ENCODE data around the gene SRP19. TPM values are rescaled to one million over a fixed set of nuclear protein-coding genes. Genes with fewer than 3 reads are reported as not detected.
"Not testable (repeated sequence)": the region's sequence is repeated elsewhere in the genome, so short reads cannot be mapped to it uniquely, and the experiment has no call there.

SRP19 gene
- total RNA-seq: 27.7 and 32.3 TPM in 2 replicates

DNA sequence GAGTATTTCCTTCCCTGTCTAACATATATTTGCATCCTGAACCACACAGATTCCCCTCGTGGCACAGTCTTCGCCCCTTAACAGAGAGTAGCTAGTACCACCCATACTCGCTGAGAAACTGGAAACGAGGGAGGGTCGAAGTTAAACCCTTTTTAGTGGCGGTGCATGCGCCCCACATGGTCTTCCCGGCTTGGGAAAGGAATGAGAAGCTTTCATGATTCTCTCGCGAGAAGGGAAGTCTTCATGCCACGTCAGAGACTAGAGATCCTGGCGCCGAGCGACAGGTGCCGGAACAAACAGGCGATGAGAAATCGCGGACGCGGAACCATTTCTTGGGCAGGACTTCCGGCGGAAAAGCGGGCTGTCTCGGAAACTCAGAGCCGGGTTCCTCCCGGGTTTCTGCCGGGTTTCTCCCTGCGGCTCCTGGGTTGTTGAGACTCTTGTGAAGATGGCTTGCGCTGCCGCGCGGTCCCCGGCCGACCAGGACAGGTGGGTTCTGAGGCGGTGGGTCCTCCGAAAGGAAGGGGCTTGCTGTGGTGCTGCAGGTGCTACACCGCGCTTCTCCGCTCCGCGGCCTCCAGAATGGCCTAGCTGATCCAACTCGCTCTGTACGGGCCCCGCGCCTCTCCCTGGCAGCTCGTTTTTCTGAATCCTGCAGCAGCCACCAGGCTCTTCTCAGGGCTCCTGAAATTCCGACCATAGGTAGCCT lies at the start of gene SRP19:
Gene SRP19, plus strand, starts transcription at position 359 of the 709 bp plus-strand sequence. Its CDS starts 90 bp downstream, at position 449.
- DNase-seq (ENCODE audit: low read depth in 2 of 2): peak; percentile 97 to 98

DNA sequence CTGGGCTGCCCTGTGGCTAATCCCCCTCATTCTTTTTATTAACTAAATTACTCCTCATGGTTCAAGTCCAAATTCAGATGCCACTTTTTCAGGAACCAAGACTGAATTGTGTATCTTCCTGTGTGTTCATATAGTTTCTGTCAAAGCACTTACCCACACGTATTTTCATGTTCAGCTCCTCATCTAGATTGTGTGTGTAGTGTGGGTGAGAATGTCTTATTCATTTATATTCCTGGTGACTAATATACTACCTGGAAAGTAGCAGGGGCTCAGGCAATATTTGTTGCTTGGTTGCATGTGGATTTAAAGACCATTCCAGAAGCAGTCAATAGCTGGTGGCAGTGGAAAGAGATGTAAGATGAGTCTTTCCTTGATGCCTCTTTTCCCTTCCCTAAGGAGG lies 48.5 kb upstream of the SRP19 start:
- no peak for DNase-seq (ENCODE audit: low read depth in 2 of 2)

DNA sequence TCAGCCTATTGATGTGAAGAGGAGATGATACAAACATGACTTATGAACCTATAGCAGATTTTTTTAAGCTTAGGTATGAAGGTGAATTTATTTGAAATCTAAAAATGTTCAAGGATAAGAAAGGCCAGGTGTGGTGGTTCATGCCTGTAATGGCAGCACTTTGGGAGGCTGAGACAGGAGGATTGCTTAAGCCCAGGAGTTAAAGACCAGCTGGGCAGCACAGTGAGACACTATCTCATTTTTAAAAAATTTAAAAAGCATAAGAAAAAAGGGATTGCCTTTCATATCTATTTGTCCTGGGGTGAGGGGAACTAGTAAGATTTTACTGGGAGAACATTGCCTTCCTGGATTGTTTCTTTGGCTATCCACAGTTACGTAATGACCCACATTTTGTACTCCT lies 40.8 kb upstream of the SRP19 start:
- no peak for DNase-seq (ENCODE audit: low read depth in 2 of 2)

DNA sequence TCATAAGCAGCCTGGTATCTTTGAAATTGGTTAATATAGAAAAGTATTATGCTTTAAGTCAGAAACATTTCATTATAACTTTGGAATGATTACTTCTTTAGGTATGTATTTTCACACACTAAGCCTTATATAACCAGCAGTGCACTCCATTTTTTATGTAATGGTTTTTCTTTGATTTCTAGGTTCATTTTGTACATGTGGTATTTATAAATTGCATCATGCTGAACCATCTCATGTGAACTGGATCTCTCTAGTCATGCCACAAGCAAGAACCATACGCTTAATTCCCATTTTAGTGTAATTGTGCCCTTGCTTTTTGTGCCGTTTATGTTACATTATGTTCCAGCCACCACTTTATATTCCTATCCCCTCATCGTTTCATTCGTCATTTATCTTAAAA lies 38.6 kb upstream of the SRP19 start:
- DNase-seq (ENCODE audit: low read depth in 2 of 2): no peak

DNA sequence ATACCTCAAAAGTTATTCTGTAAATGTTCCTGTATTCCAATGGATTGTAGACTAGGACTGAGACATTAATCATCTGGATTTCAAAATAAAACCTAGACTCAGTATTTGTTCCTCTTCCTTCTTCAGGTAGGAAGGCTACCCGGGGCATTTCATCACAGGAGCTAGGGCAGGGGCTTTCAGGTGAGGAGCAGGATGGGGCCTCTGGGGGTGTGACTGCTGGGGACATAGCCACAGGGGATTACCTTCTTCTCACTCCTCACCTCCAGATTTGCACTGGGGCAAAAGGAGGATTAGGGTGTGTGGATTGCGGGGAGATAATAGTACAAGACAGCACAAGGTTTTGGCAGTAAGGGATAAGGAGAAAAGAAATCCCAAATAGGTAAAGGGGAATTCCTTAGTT lies 37.9 kb upstream of the SRP19 start:
- DNase-seq (ENCODE audit: low read depth in 2 of 2): no peak

DNA sequence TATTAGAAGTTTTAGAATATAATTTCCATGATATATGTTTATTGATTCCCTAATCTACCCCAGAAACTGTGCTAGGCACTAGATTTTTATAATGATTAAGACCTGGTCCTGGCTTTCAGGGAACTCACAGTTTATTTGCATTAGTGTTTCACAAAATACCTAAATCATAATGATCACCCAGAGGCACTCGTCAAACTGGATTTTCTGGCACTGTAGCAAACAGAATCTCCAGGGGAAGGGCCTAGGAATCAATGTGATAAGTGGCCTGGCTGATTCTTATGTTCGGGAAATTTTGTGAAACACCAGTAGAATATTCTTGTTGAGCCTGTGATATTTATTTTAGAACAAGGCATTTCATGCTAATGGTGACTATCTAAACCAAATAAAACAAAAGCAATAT lies 37.4 kb upstream of the SRP19 start:
- DNase-seq (ENCODE audit: low read depth in 2 of 2): no peak

DNA sequence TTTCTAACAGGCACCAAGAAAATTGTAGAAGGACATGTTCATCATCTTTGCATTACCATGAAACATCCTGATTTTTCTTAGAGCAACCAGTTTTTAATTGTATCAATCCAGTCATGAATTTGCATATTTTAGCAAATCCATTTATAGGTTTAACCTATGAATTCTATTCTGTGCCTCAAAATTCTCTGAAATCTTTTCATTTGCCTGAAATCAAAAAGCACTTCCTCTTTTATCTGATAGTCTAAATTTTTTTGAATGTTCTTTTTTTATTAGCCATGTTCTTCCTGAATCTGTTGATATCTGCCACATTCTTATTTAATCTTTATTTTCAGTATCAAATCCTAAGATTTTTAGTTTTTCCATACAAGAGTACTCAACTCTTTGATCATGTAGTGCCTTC lies 36.9 kb upstream of the SRP19 start:
- DNase-seq (ENCODE audit: low read depth in 2 of 2): no peak

DNA sequence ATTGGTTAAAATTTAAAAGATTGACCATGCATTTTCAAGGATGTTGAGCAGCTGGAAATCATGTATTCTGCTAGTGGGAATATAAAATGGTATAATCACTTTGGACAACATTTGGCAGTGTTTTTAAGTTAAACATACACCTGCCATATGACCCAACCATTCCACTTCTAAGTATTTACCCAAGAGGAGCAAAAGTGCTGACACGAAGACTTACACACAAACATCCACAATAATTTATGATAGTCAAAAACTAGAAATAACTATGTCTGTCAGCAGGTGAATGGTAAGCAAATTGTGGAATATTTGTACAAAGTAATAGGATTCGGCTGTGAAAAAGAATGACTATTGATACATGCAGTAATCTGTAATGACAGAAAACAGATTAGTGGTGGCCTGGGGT lies 30.7 kb upstream of the SRP19 start:
- DNase-seq (ENCODE audit: low read depth in 2 of 2): no peak

DNA sequence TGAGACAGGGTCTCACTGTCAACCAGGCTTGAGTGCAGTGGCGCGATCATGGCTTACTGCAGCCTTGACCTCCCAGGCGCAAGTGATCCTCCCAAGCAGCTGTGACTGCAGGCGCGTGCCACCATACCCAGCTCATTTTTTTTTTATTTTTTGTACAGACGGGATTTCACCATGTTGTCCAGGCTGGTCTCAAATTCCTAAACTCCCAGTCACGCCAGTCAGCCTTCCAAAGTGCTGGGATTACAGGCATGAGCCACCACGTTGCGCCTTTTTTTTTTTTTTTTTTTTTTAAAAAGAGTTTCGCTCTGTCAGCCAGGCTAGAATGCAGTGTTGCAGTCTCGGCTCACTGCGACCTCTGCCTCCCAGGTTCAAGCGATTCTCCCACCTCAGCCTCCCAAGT lies 27.1 kb upstream of the SRP19 start:
- DNase-seq (ENCODE audit: low read depth in 2 of 2): no peak

DNA sequence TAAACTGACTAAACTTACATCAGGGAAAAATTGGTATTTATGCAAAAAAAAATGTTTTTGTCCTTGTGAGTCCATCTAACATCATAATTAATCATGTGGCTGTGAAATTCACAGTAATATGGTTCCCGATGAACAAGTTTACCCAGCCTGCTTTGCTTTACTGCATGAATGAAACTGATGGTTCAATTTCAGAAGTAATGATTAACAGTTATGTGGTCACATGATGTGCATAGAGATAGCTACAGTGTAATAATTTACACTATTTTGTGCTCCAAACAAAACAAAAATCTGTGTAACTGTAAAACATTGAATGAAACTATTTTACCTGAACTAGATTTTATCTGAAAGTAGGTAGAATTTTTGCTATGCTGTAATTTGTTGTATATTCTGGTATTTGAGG lies 16.6 kb upstream of the SRP19 start:
- no peak for DNase-seq (ENCODE audit: low read depth in 2 of 2)

DNA sequence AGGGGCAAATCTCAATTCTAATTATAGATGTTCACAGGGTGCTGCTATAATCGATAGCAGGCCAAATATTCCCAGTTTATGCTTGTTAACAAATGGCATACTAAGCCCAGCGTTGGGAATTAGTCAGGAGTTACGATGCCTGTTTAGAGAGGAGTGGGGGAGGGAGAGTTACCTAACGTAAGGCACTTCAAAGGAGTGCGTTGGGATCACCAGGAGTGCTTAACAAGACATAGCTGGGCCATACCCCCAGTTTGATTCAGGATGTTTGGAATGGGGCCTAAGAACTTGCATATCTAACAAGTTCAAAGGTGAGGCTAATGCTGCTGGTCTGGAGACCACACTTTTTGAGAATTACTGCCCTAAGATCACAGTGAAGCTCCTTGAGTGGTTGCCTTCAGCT lies 14.5 kb upstream of the SRP19 start:
- DNase-seq (ENCODE audit: low read depth in 2 of 2): no peak

DNA sequence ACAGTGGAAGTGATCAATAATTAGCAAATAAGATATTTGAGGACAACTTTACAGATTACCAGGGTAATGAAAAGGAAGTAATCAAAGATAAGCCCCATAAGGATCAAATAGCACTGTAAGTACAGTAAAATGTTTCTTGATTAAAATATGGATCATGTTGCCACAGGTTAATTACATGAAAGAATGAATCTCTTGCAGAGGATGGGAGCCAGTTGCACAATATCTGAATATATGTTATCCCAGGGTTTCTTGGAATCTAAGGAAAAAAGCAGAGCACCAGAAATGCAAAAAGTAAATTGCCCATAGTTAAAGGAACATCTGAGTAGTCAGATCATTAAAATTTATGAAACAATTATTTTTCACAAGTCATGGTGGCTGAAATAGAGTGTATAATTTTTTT lies 13.8 kb upstream of the SRP19 start:
- no peak for DNase-seq (ENCODE audit: low read depth in 2 of 2)

DNA sequence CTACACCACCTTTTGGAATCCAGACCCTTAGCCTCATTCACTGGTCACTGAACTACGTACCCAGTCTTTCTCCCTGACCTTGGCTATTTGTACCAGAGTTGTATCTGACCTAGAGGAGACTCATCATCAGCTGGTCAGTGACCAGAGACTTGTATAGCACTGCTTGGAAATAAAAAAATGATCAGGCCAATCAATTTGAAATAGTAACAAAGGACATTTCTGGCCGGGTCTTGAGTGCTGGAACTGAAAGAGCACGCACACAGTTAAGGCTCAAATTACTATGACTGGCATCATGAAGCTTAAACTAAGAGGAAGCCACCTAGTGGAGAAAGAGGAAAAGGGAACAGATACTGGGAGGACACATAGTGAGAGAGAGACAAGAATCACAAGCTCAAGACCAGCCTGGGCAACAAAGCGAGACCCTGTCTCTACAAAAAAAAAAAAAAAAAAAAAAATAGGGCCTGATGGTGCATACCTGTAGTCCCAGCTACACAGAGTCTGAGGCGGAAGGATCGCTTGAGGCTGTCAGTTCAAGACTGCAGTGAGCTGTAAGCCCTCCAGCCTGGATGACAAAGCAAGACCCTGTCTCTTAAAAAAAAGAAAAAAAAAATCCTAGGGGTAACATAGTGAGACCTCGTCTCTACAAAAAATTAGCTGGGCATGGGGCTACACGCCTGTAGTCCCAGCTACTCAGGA lies 12.8 kb upstream of the SRP19 start:
- DNase-seq (ENCODE audit: low read depth in 2 of 2): peak; percentile 75 to 77

DNA sequence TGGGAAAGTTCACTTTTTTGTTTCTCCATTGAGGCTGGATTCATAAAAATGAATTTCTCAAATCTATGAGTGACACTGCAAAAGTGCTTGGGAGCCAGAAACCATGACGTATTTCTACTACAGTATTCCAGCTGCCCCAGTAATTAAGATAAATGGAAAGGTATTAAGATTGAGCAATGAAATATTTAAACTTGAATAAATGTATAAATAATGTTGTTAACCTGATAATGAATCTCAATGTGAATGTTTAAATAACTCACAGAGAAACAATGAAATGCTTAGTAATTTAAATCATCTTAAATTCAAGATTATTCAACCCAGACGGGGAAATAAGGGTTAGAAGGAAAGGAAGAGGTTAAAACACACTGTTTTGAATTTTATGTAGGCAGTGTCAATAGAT lies 11.2 kb upstream of the SRP19 start:
- DNase-seq (ENCODE audit: low read depth in 2 of 2): no peak

DNA sequence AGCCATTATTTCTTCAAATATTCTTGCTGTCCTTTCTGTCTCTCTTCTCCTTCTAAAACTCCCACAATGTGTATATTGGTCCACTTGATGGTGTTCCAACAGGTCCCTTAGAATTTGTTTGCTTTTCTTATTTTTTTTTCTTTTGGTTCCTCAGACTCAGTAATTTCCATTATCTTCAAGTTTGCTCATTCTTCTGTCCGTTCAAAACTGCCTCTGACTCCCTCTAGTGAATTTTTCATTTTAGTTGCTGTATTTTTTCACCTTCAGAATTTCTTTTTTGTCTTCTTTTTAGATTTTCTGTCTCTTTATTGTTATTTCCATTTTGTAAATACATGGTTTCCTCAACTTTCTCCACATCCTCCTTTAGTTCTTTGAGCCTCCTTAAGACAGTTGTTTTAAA lies 6.4 kb upstream of the SRP19 start:
- DNase-seq (ENCODE audit: low read depth in 2 of 2): no peak

DNA sequence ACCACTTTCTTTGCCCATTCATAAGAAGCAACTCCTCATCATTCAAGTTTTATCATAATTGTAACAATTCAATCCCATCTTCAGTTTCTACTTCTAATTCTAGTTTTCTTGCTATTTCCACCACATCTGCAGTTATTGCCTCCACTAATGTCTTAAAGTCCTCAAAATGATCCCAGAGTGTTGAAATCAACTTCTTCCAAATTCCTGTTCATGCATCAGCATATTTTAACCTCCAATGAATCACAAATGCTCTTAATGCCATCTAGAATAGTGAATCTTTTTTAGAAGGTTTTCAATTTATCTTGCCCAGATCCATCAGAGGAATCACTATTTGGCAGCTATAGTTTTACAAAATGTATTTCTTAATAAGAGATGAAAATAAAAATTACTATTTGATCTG lies 3.2 kb upstream of the SRP19 start:
- DNase-seq (ENCODE audit: low read depth in 2 of 2): no peak

DNA sequence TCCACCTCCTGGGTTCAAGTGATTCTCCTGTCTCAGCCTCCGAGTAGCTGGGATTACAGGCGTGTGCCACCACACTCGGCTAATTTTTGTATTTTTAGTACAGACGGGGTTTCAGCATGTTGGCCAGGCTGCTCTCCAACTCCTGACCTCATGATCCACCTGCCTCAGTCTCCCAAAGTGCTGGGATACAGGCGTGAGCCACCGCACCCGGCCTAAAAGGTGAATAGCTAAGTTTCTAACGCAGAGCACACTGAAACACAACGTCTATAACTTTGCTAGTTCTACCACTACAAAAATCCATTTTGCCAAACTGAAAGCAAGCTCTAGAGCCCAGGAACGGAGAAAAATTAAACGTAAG lies 537 bp upstream of the SRP19 start:
- not testable (repeated sequence) for DNase-seq (ENCODE audit: low read depth in 2 of 2)

DNA sequence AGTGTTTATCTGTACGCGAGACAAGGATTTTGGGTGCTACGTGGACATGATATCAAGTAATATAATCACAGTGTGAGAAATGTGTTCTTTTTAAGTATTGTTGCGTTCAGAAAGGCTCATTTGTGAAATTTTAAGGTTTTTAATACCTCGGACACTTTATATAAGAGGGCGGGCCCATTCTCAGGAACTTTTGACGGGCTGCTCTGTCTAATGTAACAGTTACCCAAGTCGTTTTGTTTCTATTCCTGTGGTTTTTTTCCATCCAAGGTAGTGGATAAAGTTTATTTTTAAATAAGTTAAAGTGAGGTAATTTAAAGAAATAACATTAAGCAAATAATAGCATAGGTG lies 525 bp downstream of the SRP19 start:
- no peak for DNase-seq (ENCODE audit: low read depth in 2 of 2)

DNA sequence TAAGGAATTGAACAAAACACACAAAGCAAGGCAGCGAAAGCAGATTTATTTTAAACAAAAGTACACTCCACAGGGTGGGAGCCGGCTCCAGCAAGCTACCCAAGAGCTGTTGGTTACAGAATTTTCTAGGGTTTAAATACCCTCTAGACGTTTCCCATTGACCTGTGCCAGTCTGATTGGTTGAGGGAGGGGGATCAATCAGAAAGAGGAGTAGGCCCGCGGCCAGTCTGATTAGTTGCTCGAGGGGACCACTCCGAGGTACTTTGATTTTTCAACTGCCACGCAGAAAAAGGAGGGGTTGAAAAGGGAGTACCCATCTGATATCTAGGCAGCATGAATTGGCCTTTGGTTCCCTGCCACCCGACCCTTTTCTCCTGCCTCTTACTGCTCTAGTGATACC lies 998 bp downstream of the SRP19 start:
- peak; percentile 10 to 21 for DNase-seq (ENCODE audit: low read depth in 2 of 2)

DNA sequence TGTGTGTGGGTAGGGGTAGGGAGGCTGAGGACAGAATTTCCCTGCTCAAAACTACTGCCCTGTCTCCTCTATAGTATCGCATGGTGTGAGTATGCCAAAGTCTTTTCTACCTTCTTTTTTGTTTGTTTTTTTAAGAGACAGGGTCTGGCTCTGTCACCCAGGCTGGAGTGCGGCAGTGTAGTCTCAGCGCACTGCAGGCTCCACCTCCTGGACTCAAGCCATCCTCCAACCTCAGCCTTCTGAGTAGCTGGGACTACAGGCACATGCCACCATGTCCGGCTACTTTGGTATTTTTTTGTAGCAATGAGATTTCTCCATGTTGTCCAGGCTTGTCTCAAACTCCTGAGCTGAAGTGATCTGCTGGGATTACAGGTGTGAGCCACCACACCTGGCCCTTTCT lies 2.5 kb downstream of the SRP19 start:
- DNase-seq (ENCODE audit: low read depth in 2 of 2): peak in 1 of 2 donors; percentile 16

DNA sequence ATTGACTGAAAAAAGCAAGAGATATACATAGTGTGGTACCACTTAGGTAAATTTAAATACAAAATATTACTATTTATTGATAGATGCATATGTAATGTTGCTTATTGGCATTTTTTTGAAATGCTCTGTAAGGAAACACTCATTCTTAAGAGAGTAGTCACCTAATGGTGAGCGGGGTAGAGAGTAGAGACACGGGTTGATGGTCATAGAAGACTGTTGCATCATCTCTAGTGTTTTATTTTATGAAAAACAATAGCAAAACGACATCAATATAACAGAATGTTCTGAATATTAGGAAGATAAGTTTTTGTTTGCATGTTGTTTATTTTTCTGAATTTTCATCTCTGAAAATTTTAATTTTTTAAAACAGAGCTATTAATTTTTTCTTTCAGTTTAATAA lies 4.0 kb downstream of the SRP19 start:
- DNase-seq (ENCODE audit: low read depth in 2 of 2): no peak

DNA sequence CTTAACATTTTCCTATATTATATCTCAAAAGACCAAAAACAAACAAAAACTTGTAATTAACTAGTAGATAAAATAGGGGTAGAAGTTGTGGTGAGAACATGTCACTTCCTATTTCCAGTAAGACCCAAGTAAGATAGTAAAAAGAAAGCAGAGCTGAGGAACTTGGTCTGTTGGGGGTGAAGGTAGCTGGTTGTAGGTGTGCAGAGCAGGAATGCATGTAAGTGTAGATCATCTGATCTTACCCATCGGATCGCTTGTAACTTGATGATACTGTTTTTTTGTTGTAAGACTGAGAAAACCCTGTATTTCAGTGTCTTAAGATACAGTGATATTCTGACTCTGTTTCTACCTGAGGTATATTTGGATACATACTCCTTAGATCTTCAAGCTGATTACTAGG lies 5.7 kb downstream of the SRP19 start:
- DNase-seq (ENCODE audit: low read depth in 2 of 2): no peak

DNA sequence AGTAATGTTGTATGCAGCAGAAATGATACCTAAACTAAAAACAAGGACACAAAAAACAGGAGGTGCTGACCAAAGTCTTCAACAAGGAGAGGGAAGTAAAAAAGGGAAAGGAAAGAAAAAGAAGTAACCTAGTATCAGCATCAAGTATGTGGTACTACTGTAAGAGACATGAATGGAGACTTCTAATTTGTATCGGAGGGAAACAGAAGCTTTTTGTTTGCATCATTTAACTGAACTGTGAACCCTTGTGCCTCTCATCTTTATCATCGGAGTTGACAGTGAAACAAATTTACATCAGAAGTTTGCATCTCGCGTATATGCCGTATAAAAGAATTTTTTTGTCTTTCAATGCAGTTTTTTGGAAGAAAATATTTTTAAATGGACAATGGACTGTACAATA lies 6.3 kb downstream of the SRP19 start:
- no peak for DNase-seq (ENCODE audit: low read depth in 2 of 2)

DNA sequence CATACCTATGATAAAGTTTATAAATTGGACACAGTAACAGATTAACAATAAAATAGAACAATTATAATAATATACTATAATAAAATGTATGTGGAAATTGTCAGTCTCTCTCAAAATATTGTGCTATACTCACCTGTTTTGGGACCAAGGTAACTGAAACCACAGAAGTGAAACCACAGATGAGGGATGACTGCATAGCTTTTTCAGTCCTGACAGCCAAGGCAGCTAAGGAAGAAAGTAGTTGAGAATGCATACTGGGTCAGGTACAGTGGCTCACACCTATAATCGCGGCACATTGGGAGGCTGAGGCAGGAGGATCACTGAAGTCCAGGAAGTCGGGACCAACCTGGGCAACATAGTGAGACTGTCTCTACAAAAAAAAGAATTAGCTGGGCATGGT lies 8.9 kb downstream of the SRP19 start:
- no peak for DNase-seq (ENCODE audit: low read depth in 2 of 2)
